WERI-Rb-1 (cell line): ENCODE measurements around the gene C20orf202.

Experiments
- DNase-seq: peaks from one replicate; pipeline ENCODE4 v3.0.0-alpha.2; 2020
- H3K27ac ChIP-seq: fragments of 250-450 bp; sonication (Bioruptor Pico); 2 replicates; pipeline ENCODE4 v1.5.1; 2020; ENCODE audit warnings: mild to moderate bottlenecking, moderate library complexity
- H3K27me3 ChIP-seq: fragments of 250-450 bp; sonication (Bioruptor Pico); 2 replicates; pipeline ENCODE4 v1.5.1; 2021; ENCODE audit warnings: mild to moderate bottlenecking, low read depth, moderate library complexity; ENCODE audit not compliant: insufficient read depth, severe bottlenecking
- H3K36me3 ChIP-seq: fragments of 250-450 bp; sonication (Bioruptor Pico); 2 replicates; pipeline ENCODE4 v1.5.1; 2020; ENCODE audit warnings: mild to moderate bottlenecking, moderate library complexity
- H3K4me3 ChIP-seq: 2 replicates; pipeline ENCODE4 v1.5.1; 2011; ENCODE audit warnings: low read depth, mild to moderate bottlenecking, control low read depth, low read length
- H3K9me3 ChIP-seq: fragments of 250-450 bp; sonication (Bioruptor Pico); 2 replicates; pipeline ENCODE4 v1.5.1; 2021; ENCODE audit warnings: mild to moderate bottlenecking, moderate library complexity; ENCODE audit not compliant: severe bottlenecking
- CTCF ChIP-seq: IDR thresholded peaks from 2 replicates; pipeline ENCODE4 v1.5.1; 2011; ENCODE audit warnings: low read depth, mild to moderate bottlenecking, control low read depth, inconsistent platforms, low read length

Gene C20orf202

GRCh38 chr20:1163105-1163504 is 40.1 kb upstream of the C20orf202 start:
- no peak for TF ChIP-seq CTCF
- H3K9me3 ChIP-seq, result no peaks in the 10 kb centered on the region
- H3K27me3 ChIP-seq, result no peaks in the 10 kb centered on the region
- no peak overlapping the region for H3K27ac ChIP-seq
- peaks cover 43% of the 10 kb centered on the region for H3K36me3 ChIP-seq
- no peak for DNase-seq
- H3K4me3 ChIP-seq, result no peak overlapping the region

GRCh38 chr20:1163653-1164052 is 39.6 kb upstream of the C20orf202 start:
- Histone ChIP-seq H3K27ac (no peak overlapping the region), H3K4me3 (no peak overlapping the region), H3K36me3 (peaks cover 49% of the 10 kb centered on the region), H3K27me3 (no peaks in the 10 kb centered on the region), H3K9me3 (no peaks in the 10 kb centered on the region)
- TF ChIP-seq CTCF, result no peak
- no peak for DNase-seq

- no peak overlapping the region for H3K27ac ChIP-seq
- TF ChIP-seq CTCF, result no peak
- H3K36me3 ChIP-seq, result peaks cover 61% of the 10 kb centered on the region
These were observed 38.4 kb upstream of the C20orf202 start for GRCh38 chr20:1164871-1165270.

GRCh38 chr20:1165521-1165920 is 37.7 kb upstream of the C20orf202 start:
- peaks cover 65% of the 10 kb centered on the region for H3K36me3 ChIP-seq
- H3K27me3 ChIP-seq, result no peaks in the 10 kb centered on the region
- H3K9me3 ChIP-seq, result no peaks in the 10 kb centered on the region
- no peak overlapping the region for H3K27ac ChIP-seq
- DNase-seq, result no peak
- TF ChIP-seq CTCF, result no peak
- H3K4me3 ChIP-seq, result no peak overlapping the region

More at GRCh38 chr20:1164871-1165270, 38.4 kb upstream of the C20orf202 start:
- Histone ChIP-seq H3K4me3 (no peak overlapping the region), H3K9me3 (no peaks in the 10 kb centered on the region), H3K27me3 (no peaks in the 10 kb centered on the region)
- DNase-seq, result no peak

- Histone ChIP-seq H3K9me3 (no peaks in the 10 kb centered on the region), H3K36me3 (peaks cover 64% of the 10 kb centered on the region)
- no peak for TF ChIP-seq CTCF
These were observed 37.3 kb upstream of the C20orf202 start for GRCh38 chr20:1165941-1166340.

GRCh38 chr20:1166948-1167720 is 36.1 kb upstream of the C20orf202 start:
- H3K9me3 ChIP-seq, result no peaks in the 10 kb centered on the region
- no peak overlapping the region for H3K27ac ChIP-seq
- no peaks in the 10 kb centered on the region for H3K27me3 ChIP-seq
- peaks cover 59% of the 10 kb centered on the region for H3K36me3 ChIP-seq
- TF ChIP-seq CTCF, result no peak
- H3K4me3 ChIP-seq, result no peak overlapping the region
- DNase-seq, result no peak

More at GRCh38 chr20:1165941-1166340, 37.3 kb upstream of the C20orf202 start:
- no peak for DNase-seq
- no peak overlapping the region for H3K27ac ChIP-seq
- H3K4me3 ChIP-seq, result no peak overlapping the region
- no peaks in the 10 kb centered on the region for H3K27me3 ChIP-seq
